Measurements from ENCODE around the gene NPTX2.

GRCh38 chr7:98624846-98625420 is 7.8 kb downstream of the NPTX2 start:
- TF ChIP-seq CTCF (IDR thresholded peaks at IDR 0.05; ENCODE audit: low read length) (no peak), EZH2 (optimal IDR thresholded peaks at IDR 0.05; ENCODE audit: low read depth, low read length) (no peak), EZH2phosphoT487 (IDR thresholded peaks at IDR 0.05; ENCODE audit: low read length) (no peak)
